GM12873 (cell line): Measurements from ENCODE around the gene BTG2.

ENCODE experiments used
- CTCF ChIP-seq: IDR thresholded peaks from 2 replicates; pipeline ENCODE4 v1.5.1; 2012; ENCODE audit warnings: low read depth, mild to moderate bottlenecking, moderate library complexity, low read length, control low read depth; ENCODE audit not compliant: insufficient read depth; ENCODE audit errors: missing control alignments

BTG2 gene

GRCh38 chr1:203307641-203308126 is 2.4 kb downstream of the BTG2 start:
- no peak for TF ChIP-seq CTCF

GRCh38 chr1:203308328-203308922 is 3.1 kb downstream of the BTG2 start:
- no peak for TF ChIP-seq CTCF

GRCh38 chr1:203308923-203309331 is 3.6 kb downstream of the BTG2 start:
- no peak for TF ChIP-seq CTCF

GRCh38 chr1:203311368-203312301 is 6.3 kb downstream of the BTG2 start:
- TF ChIP-seq CTCF = no peak

- no peak for TF ChIP-seq CTCF
Measured at GRCh38 chr1:203316626-203317093, 11.3 kb downstream of the BTG2 start.

- TF ChIP-seq CTCF = no peak
Measured at GRCh38 chr1:203317429-203318228, 12.3 kb downstream of the BTG2 start.

GRCh38 chr1:203318229-203318517 is 12.9 kb downstream of the BTG2 start:
- TF ChIP-seq CTCF = no peak
